Measurements from ENCODE around the gene SHISA7.
A peak's percentile ranks its signal among the peaks of the same experiment; 100 is the strongest.

DNA sequence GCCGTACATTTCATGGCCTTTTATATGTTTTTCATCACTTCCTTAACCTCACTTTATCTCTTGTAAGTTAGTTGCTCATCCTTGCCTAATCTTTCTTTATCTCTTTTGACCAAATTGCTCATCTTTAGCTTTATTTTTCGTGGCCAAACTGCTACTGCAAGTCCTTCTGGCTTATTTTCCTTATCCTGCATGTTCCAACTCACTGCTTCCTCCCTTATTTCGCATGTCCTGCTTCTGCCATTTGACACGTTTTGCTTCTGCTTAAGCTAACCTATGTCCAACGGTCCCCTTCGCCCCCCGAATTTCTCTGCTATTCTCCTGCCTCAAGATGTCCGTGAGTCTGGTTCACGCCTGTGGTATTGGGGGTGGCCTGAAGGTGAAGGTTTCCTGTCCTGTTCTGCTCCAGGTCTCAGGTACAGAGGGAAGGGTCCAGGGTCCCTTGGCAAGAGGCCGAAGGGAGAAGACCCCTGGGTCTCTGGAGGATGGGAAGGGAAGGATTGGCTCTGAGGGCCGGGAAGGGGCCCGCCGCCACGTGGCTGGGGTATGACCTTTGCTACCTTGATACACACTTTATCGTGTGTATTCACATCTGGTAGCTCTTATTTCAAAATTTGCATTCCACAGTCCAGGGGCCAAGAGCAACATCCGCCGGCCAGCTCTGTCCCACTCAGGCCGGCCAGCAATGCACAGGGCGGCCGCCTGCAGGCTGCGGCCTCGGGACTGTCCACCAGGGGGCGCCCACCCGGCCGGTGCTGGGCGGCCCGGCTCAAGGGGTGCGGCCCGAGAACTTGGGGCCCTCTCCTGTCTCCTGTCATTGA lies 24.3 kb upstream of the SHISA7 start:
- TF ChIP-seq, protein P1, sequence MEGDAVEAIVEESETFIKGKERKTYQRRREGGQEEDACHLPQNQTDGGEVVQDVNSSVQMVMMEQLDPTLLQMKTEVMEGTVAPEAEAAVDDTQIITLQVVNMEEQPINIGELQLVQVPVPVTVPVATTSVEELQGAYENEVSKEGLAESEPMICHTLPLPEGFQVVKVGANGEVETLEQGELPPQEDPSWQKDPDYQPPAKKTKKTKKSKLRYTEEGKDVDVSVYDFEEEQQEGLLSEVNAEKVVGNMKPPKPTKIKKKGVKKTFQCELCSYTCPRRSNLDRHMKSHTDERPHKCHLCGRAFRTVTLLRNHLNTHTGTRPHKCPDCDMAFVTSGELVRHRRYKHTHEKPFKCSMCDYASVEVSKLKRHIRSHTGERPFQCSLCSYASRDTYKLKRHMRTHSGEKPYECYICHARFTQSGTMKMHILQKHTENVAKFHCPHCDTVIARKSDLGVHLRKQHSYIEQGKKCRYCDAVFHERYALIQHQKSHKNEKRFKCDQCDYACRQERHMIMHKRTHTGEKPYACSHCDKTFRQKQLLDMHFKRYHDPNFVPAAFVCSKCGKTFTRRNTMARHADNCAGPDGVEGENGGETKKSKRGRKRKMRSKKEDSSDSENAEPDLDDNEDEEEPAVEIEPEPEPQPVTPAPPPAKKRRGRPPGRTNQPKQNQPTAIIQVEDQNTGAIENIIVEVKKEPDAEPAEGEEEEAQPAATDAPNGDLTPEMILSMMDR (IDR thresholded peaks at IDR 0.05) = peak; percentile 99
- no peak for TF ChIP-seq ZFX (IDR thresholded peaks at IDR 0.05; ENCODE audit: borderline replicate concordance)

Data from 22Rv1 (cell line).